ENCODE data around the gene CPXM2. TPM values are rescaled to one million over a fixed set of nuclear protein-coding genes. Genes with fewer than 3 reads are reported as not detected.

Gene CPXM2
- total and polyA plus RNA-seq, 2 experiments from 2014 or later = 14.8 to 19.8 TPM

GRCh38 chr10:123783296-123783695, 108.3 kb downstream of the CPXM2 start:
- Histone ChIP-seq H3K9me3 (ENCODE audit: low read depth) (no peaks in the 10 kb centered on the region), H3K9me2 (ENCODE audit: insufficient read depth) (no peaks in the 10 kb centered on the region), H3K4me1 (ENCODE audit: insufficient read depth) (no peaks in the 10 kb centered on the region), H3K36me3 (ENCODE audit: low read depth) (no peaks in the 10 kb centered on the region), H3K9ac (no peak overlapping the region), H3K4me3 (no peak overlapping the region), H3K27ac (no peak overlapping the region), H3F3A (ENCODE audit: insufficient read depth) (no peaks in the 10 kb centered on the region), H3K4me2 (ENCODE audit: unreplicated experiment) (no peak overlapping the region), H2AFZ (no peak overlapping the region), H3K79me2 (ENCODE audit: insufficient read depth) (no peaks in the 10 kb centered on the region), H4K20me1 (ENCODE audit: insufficient read depth) (no peaks in the 10 kb centered on the region), H3K27me3 (replicated peaks; ENCODE audit: insufficient read depth) (no peaks in the 10 kb centered on the region)
- in situ Hi-C loops (cut with MboI) = no loop called here
- 48 to 51% methylated on average over 3 of the region's 3 CpGs for WGBS, 2 experiments (ENCODE audit: low coverage in 1 of 2, low lambda C conversion rate in 2 of 2, missing lambda C conversion rate in 2 of 2)
- TF ChIP-seq EZH2phosphoT487 (IDR thresholded peaks at IDR 0.05; ENCODE audit: insufficient read depth, low read depth) = no peak
- no peak for TF ChIP-seq EZH2 (IDR thresholded peaks at IDR 0.05; ENCODE audit: insufficient read depth, poor library complexity, severe bottlenecking)
- DNase-seq = no peak

GRCh38 chr10:123782549-123782948, 109.1 kb downstream of the CPXM2 start:
- no peaks in the 10 kb centered on the region for H3K79me2 ChIP-seq (ENCODE audit: insufficient read depth)
- no peaks in the 10 kb centered on the region for H3K27me3 ChIP-seq (replicated peaks; ENCODE audit: insufficient read depth)
- H3K4me3 ChIP-seq = no peak overlapping the region
- no peak overlapping the region for H3K27ac ChIP-seq
- WGBS, 2 experiments (ENCODE audit: low coverage in 1 of 2, low lambda C conversion rate in 2 of 2, missing lambda C conversion rate in 2 of 2) = 72 to 82% methylated on average over 5 of the region's 5 CpGs
- in situ Hi-C loops (cut with MboI) = no loop called here
- no peaks in the 10 kb centered on the region for H3F3A ChIP-seq (ENCODE audit: insufficient read depth)
- no peaks in the 10 kb centered on the region for H3K4me1 ChIP-seq (ENCODE audit: insufficient read depth)
- no peak for DNase-seq
- no peak overlapping the region for H3K9ac ChIP-seq
- no peaks in the 10 kb centered on the region for H4K20me1 ChIP-seq (ENCODE audit: insufficient read depth)
- no peak overlapping the region for H2AFZ ChIP-seq
- no peaks in the 10 kb centered on the region for H3K9me2 ChIP-seq (ENCODE audit: insufficient read depth)
- H3K9me3 ChIP-seq (ENCODE audit: low read depth) = no peaks in the 10 kb centered on the region
- no peaks in the 10 kb centered on the region for H3K36me3 ChIP-seq (ENCODE audit: low read depth)
- H3K4me2 ChIP-seq (ENCODE audit: unreplicated experiment) = no peak overlapping the region
- TF ChIP-seq EZH2phosphoT487 (IDR thresholded peaks at IDR 0.05; ENCODE audit: insufficient read depth, low read depth) = no peak
- TF ChIP-seq EZH2 (IDR thresholded peaks at IDR 0.05; ENCODE audit: insufficient read depth, poor library complexity, severe bottlenecking) = no peak

GRCh38 chr10:123781956-123782500, 109.6 kb downstream of the CPXM2 start:
- Histone ChIP-seq H3K36me3 (ENCODE audit: low read depth) (no peaks in the 10 kb centered on the region), H3K27me3 (replicated peaks; ENCODE audit: insufficient read depth) (no peaks in the 10 kb centered on the region), H3K9me3 (ENCODE audit: low read depth) (no peaks in the 10 kb centered on the region), H3K9ac (no peak overlapping the region), H3K27ac (no peak overlapping the region), H2AFZ (no peak overlapping the region), H3K4me1 (ENCODE audit: insufficient read depth) (no peaks in the 10 kb centered on the region), H3K4me2 (ENCODE audit: unreplicated experiment) (no peak overlapping the region), H3K9me2 (ENCODE audit: insufficient read depth) (no peaks in the 10 kb centered on the region), H3K4me3 (no peak overlapping the region), H4K20me1 (ENCODE audit: insufficient read depth) (no peaks in the 10 kb centered on the region), H3F3A (ENCODE audit: insufficient read depth) (no peaks in the 10 kb centered on the region), H3K79me2 (ENCODE audit: insufficient read depth) (no peaks in the 10 kb centered on the region)
- WGBS, 2 experiments (ENCODE audit: low coverage in 1 of 2, low lambda C conversion rate in 2 of 2, missing lambda C conversion rate in 2 of 2) = 77 to 78% methylated on average over 8 of the region's 8 CpGs
- in situ Hi-C loops (cut with MboI) = no loop called here
- TF ChIP-seq EZH2phosphoT487 (IDR thresholded peaks at IDR 0.05; ENCODE audit: insufficient read depth, low read depth) (no peak), EZH2 (IDR thresholded peaks at IDR 0.05; ENCODE audit: insufficient read depth, poor library complexity, severe bottlenecking) (no peak)
- no peak for DNase-seq

- H3K9me2 ChIP-seq (ENCODE audit: insufficient read depth) = no peaks in the 10 kb centered on the region
- no peak overlapping the region for H3K27ac ChIP-seq
- H3K27me3 ChIP-seq (replicated peaks; ENCODE audit: insufficient read depth) = no peaks in the 10 kb centered on the region
- H4K20me1 ChIP-seq (ENCODE audit: insufficient read depth) = no peaks in the 10 kb centered on the region
- no peaks in the 10 kb centered on the region for H3K36me3 ChIP-seq (ENCODE audit: low read depth)
- no peak overlapping the region for H3K9ac ChIP-seq
- no peaks in the 10 kb centered on the region for H3K9me3 ChIP-seq (ENCODE audit: low read depth)
- DNase-seq = no peak
- 78 to 83% methylated on average over 9 of the region's 9 CpGs for WGBS, 2 experiments (ENCODE audit: low coverage in 1 of 2, low lambda C conversion rate in 2 of 2, missing lambda C conversion rate in 2 of 2)
- H3K4me2 ChIP-seq (ENCODE audit: unreplicated experiment) = no peak overlapping the region
- no peaks in the 10 kb centered on the region for H3K4me1 ChIP-seq (ENCODE audit: insufficient read depth)
- no peaks in the 10 kb centered on the region for H3K79me2 ChIP-seq (ENCODE audit: insufficient read depth)
- TF ChIP-seq EZH2phosphoT487 (IDR thresholded peaks at IDR 0.05; ENCODE audit: insufficient read depth, low read depth) = no peak
- TF ChIP-seq EZH2 (IDR thresholded peaks at IDR 0.05; ENCODE audit: insufficient read depth, poor library complexity, severe bottlenecking) = no peak
- H2AFZ ChIP-seq = no peak overlapping the region
- in situ Hi-C loops (cut with MboI) = no loop called here
- no peak overlapping the region for H3K4me3 ChIP-seq
- no peaks in the 10 kb centered on the region for H3F3A ChIP-seq (ENCODE audit: insufficient read depth)
These were observed 110.2 kb downstream of the CPXM2 start for GRCh38 chr10:123781324-123781900.
